ENCODE data around the gene CTSC. TPM values are rescaled to one million over a fixed set of nuclear protein-coding genes. Genes with fewer than 3 reads are reported as not detected.

CTSC gene
- total RNA-seq, 1 experiment from 2014 or later: 359 TPM

GRCh38 chr11:88370782-88371181 lies 33.2 kb upstream of the CTSC start:
- H2BK120ac ChIP-seq (ENCODE audit: low read depth, low read length, poor library complexity, severe bottlenecking): no peak overlapping the region
- H3K9ac ChIP-seq (ENCODE audit: extremely low read depth, insufficient read length, low read length): no peak overlapping the region
- no peaks in the 10 kb centered on the region for H4K20me1 ChIP-seq (ENCODE audit: control insufficient read depth, insufficient read depth, insufficient read length)
- H3K4me1 Mint-ChIP-seq: peaks cover 8 to 9% of the 10 kb centered on the region in 2 experiments
- no peak overlapping the region for H3K4me3 Mint-ChIP-seq
- no peak overlapping the region for H3K4ac ChIP-seq (ENCODE audit: low read depth, low read length)
- no peak overlapping the region for H3K27ac ChIP-seq (ENCODE audit: insufficient read length, low read depth, low read length)
- no peak overlapping the region for H3K23ac ChIP-seq (ENCODE audit: insufficient read length, low read depth, low read length)
- no peak overlapping the region for H2BK20ac ChIP-seq (ENCODE audit: low read depth, low read length, poor library complexity, severe bottlenecking)
- H2BK12ac ChIP-seq (ENCODE audit: insufficient read length, low read depth, low read length): no peak overlapping the region
- H3K36me3 Mint-ChIP-seq (ENCODE audit: insufficient read depth in 1 of 3, low read depth in 3 of 3): peaks cover 0 to 11% (median 2%) of the 10 kb centered on the region in 3 experiments; a peak in 3 of 7 replicates
- H4K8ac ChIP-seq (replicated peaks; ENCODE audit: insufficient read length, low read depth, low read length): no peak overlapping the region
- H3K9me3 ChIP-seq (ENCODE audit: control insufficient read depth, low read depth, low read length): no peaks in the 10 kb centered on the region
- TF ChIP-seq CTCF (conservative IDR thresholded peaks at IDR 0.05): no peak
- H2BK15ac ChIP-seq (ENCODE audit: low read depth, low read length): no peak overlapping the region
- no peaks in the 10 kb centered on the region for H3K9me3 Mint-ChIP-seq
- H4K91ac ChIP-seq (ENCODE audit: insufficient read length, low read depth, low read length): no peak overlapping the region
- H3K27me3 Mint-ChIP-seq (ENCODE audit: low read depth): no peaks in the 10 kb centered on the region
- no peak overlapping the region for H4K5ac ChIP-seq (ENCODE audit: insufficient read length, low read depth, low read length)
- no peaks in the 10 kb centered on the region for H3K4me1 ChIP-seq (ENCODE audit: insufficient read depth, low read length)
- H3K56ac ChIP-seq (ENCODE audit: insufficient read length, low read depth, low read length): no peak overlapping the region
- no peak overlapping the region; a peak in 1 of 7 replicates for H3K27ac Mint-ChIP-seq
- H3K23me2 ChIP-seq (ENCODE audit: insufficient read length, low read depth, low read length, poor library complexity, severe bottlenecking): no peaks in the 10 kb centered on the region
- H3T11ph ChIP-seq (ENCODE audit: low read length): no peak overlapping the region
- no peak overlapping the region for H3K14ac ChIP-seq (ENCODE audit: insufficient read depth, low read length)
- H2AK5ac ChIP-seq (ENCODE audit: insufficient read length, low read length): no peak overlapping the region
- H3K79me2 ChIP-seq (ENCODE audit: insufficient read depth, low read length): no peaks in the 10 kb centered on the region
- H2BK5ac ChIP-seq (ENCODE audit: insufficient read length, low read length): no peak overlapping the region
- no CpG with 5 or more reads among the region's 2 CpGs for WGBS (ENCODE audit: extremely low coverage, insufficient read length, low lambda C conversion rate)
- no peak overlapping the region for H3K4me2 ChIP-seq (ENCODE audit: insufficient read depth, insufficient read length, low read length)
- H2AFZ ChIP-seq (ENCODE audit: low read length): no peak overlapping the region
- no peak for DNase-seq
- H3K27me3 ChIP-seq (ENCODE audit: insufficient read depth, low read length): no peaks in the 10 kb centered on the region
- H3K79me1 ChIP-seq (ENCODE audit: insufficient read depth, low read depth, low read length, poor library complexity, severe bottlenecking): no peaks in the 10 kb centered on the region
- no peak overlapping the region for H3K18ac ChIP-seq (ENCODE audit: insufficient read length, low read depth, low read length)
